Natural killer cell (primary cell): ENCODE measurements around the gene PPFIBP2. TPM values are rescaled to one million over a fixed set of nuclear protein-coding genes. Genes with fewer than 3 reads are reported as not detected.
A peak's percentile ranks its signal among the peaks of the same experiment; 100 is the strongest.

Experiments used
- ATAC-seq, 3 donors: fragments of 150-1000 bp in 2 of 3; fragments of 200-7000 bp in 1 of 3; cut with Tn5 transposase; 1 replicate in 1 of 3; 2 replicates in 2 of 3; pipeline ENCODE4 v1.10.0; 2021; ENCODE audit warnings: mild to moderate bottlenecking in 2 of 3, moderate library complexity in 2 of 3
- DNase-seq, 2 donors: peaks; one replicate each; pipeline versions ENCODE4 v3.0.0 to v3.0.0-alpha.2; 2013 to 2021; ENCODE audit warnings: mixed read lengths in 1 of 2
- H3K27ac ChIP-seq: one replicate; pipeline ENCODE4 v1.5.1; 2013; ENCODE audit warnings: mild to moderate bottlenecking, low read length
- H3K27me3 ChIP-seq: one replicate; pipeline ENCODE4 v1.6.1; 2013; ENCODE audit warnings: low read length; ENCODE audit not compliant: control insufficient read depth, insufficient read depth
- H3K36me3 ChIP-seq: one replicate; pipeline ENCODE4 v1.6.1; 2013; ENCODE audit warnings: low read length; ENCODE audit not compliant: control insufficient read depth, insufficient read depth
- H3K4me1 ChIP-seq: one replicate; pipeline ENCODE4 v1.6.1; 2013; ENCODE audit warnings: low read length; ENCODE audit not compliant: control insufficient read depth, insufficient read depth
- H3K4me3 ChIP-seq: one replicate; pipeline ENCODE4 v1.5.1; 2013; ENCODE audit warnings: low read length
- H3K9me3 ChIP-seq: one replicate; pipeline ENCODE4 v1.6.1; 2013; ENCODE audit warnings: low read length; ENCODE audit not compliant: control insufficient read depth, insufficient read depth
- H3K27ac Mint-ChIP-seq, 2 donors: one replicate each; pipeline ENCODE4 v1.8.0; 2022; ENCODE audit warnings: mild to moderate bottlenecking in 2 of 2, mixed read lengths in 2 of 2, moderate library complexity in 1 of 2
- H3K27me3 Mint-ChIP-seq, 2 donors: one replicate each; pipeline ENCODE4 v1.8.0; 2022; ENCODE audit warnings: low read depth in 2 of 2, mixed read lengths in 2 of 2
- H3K36me3 Mint-ChIP-seq: one replicate; pipeline ENCODE4 v1.8.0; 2022; ENCODE audit warnings: mixed read lengths
- H3K4me1 Mint-ChIP-seq, 2 donors: one replicate each; pipeline ENCODE4 v1.8.0; 2022; ENCODE audit warnings: mixed read lengths in 2 of 2
- H3K4me3 Mint-ChIP-seq: one replicate; pipeline ENCODE4 v1.8.0; 2022; ENCODE audit warnings: mild to moderate bottlenecking, moderate library complexity, mixed read lengths
- H3K9me3 Mint-ChIP-seq, 2 donors: one replicate each; pipeline ENCODE4 v1.8.0; 2022; ENCODE audit warnings: mixed read lengths in 2 of 2
- CTCF ChIP-seq: fragments of 200-600 bp; IDR thresholded peaks from one replicate; pipeline ENCODE4 v1.8.0; 2022; ENCODE audit warnings: antibody characterized with exemption
- WGBS: methylation state at CpG from one replicate; pipeline ENCODE4 v1.1.7; 2013; ENCODE audit warnings: missing lambda C conversion rate; ENCODE audit not compliant: insufficient coverage; 5-methylcytosine and 5-hydroxymethylcytosine counted together
- intact Hi-C: fragments of 100-400 bp; cut with micrococcal nuclease; formaldehyde crosslinking; loops from one replicate; pipeline ENCODE4 v1.14.2; 2022
- total RNA-seq, 4 donors: library from RNA; stranded (reverse); fragments of 120-200 nt in 1 of 4; gene quantifications; one replicate each; pipeline versions ENCODE4 v1.2.3 to v1.2.4, GENCODE V29; 2013 to 2022

The PPFIBP2 gene
- total RNA-seq, 3 donors from 2014 or later (not counting 1 experiment from before 2014, with no cell fraction given): 15.1 to 23.7 (median 23.1) TPM

DNA sequence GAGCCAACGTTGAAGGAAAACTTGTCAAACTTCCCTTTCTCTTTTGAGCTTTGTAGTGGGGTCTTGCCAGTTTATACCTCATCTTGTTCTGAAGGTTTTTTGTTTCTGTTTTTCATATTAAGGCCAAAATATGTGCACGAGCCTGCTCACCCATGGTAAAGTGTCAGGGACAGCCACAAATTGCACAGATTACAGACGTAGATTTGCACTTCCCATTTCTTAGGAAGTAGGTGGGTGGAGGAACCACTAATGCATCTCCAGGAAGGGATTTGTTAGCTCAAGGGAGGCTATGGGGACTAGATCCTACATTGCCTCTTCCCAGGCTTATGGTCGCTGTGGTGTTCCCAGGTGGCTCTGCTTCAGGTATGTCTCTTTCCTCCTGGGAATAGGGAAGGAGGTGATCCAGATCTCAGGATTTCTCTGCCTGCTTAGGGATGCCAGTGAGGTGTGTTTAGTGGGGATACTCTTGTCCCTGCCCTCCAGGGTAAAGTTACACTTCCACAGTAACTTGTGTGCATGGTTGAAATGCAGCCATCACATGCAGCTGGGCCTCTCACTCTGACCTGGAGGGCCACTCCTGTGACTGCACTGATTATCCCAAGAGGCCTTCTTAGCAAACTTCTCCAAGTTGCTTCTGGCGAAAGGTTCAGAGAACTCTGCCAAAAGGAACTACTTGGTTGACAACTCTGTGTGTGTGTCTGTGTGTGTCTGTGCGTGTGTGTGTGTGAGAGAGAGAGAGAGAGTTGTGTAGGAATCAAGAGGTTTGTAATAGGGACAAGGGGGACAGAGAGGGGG, 9.8 kb downstream of the PPFIBP2 start:
- intact Hi-C loops: no loop called here
- peaks cover 62% of the 10 kb centered on the region for H3K4me1 ChIP-seq

GRCh38 chr11:7524462-7525235, 10.8 kb downstream of the PPFIBP2 start:
- Mint-ChIP-seq H3K36me3 (no peaks in the 10 kb centered on the region), H3K27me3 (no peaks in the 10 kb centered on the region), H3K4me3 (no peak overlapping the region), H3K27ac (peak overlapping the region in 1 of 2 donors; percentile 47), H3K9me3 (no peaks in the 10 kb centered on the region), H3K4me1 (peaks cover 32 to 54% of the 10 kb centered on the region in 2 donors)
- no peak for TF ChIP-seq CTCF
- no peak overlapping the region for H3K27ac ChIP-seq
- H3K27me3 ChIP-seq: no peaks in the 10 kb centered on the region
- 70% methylated on average over 5 of the region's 6 CpGs for WGBS
- no peaks in the 10 kb centered on the region for H3K9me3 ChIP-seq
- intact Hi-C loops: no loop called here
- no peaks in the 10 kb centered on the region for H3K36me3 ChIP-seq
- DNase-seq (no peak), ATAC-seq (no peak)
- H3K4me1 ChIP-seq: peaks cover 63% of the 10 kb centered on the region
- no peak overlapping the region for H3K4me3 ChIP-seq

More for the DNA sequence above, 9.8 kb downstream of the PPFIBP2 start:
- H3K9me3 ChIP-seq: no peaks in the 10 kb centered on the region
- Mint-ChIP-seq H3K9me3 (no peaks in the 10 kb centered on the region), H3K4me1 (peaks cover 29 to 57% of the 10 kb centered on the region in 2 donors), H3K27ac (peak overlapping the region in 1 of 2 donors; percentile 47), H3K36me3 (no peaks in the 10 kb centered on the region), H3K27me3 (no peaks in the 10 kb centered on the region), H3K4me3 (no peak overlapping the region)
- TF ChIP-seq CTCF: no peak
- H3K36me3 ChIP-seq: no peaks in the 10 kb centered on the region
- no peak overlapping the region for H3K4me3 ChIP-seq
- ATAC-seq (no peak), DNase-seq (no peak)
- no peaks in the 10 kb centered on the region for H3K27me3 ChIP-seq
- 78% methylated on average over 5 of the region's 6 CpGs for WGBS
- H3K27ac ChIP-seq: no peak overlapping the region

DNA sequence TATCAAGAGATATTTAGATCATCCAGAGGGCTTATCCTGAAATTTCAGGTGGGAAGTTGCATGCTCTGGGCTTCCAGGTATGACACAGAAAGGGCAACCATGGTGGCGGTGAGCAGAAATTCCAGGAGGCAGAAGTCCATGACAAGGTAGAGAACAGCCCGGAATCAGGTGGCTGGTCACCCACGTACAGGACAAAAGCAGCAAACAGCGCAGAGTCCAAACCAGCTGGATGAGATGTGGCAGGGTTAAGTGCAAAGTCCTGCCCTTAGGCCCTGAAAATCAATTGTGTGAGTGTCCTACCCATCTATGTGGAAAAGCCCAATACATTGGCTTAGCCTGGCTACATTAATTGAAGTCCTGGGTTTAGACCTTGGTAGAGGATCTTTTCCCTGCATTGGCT, 11.6 kb downstream of the PPFIBP2 start:
- 96% methylated on average over 4 of the region's 4 CpGs for WGBS
- DNase-seq (no peak), ATAC-seq (no peak)
- Mint-ChIP-seq H3K9me3 (no peaks in the 10 kb centered on the region), H3K27ac (no peak overlapping the region), H3K36me3 (no peaks in the 10 kb centered on the region), H3K4me3 (no peak overlapping the region), H3K4me1 (peaks cover 32 to 54% of the 10 kb centered on the region in 2 donors), H3K27me3 (no peaks in the 10 kb centered on the region)
- intact Hi-C loops: no loop called here
- peaks cover 57% of the 10 kb centered on the region for H3K4me1 ChIP-seq
- H3K36me3 ChIP-seq: no peaks in the 10 kb centered on the region
- no peak overlapping the region for H3K27ac ChIP-seq
- no peak overlapping the region for H3K4me3 ChIP-seq
- H3K9me3 ChIP-seq: no peaks in the 10 kb centered on the region
- no peak for TF ChIP-seq CTCF
- H3K27me3 ChIP-seq: no peaks in the 10 kb centered on the region
